ENCODE measurements around the gene PMS1. TPM values are rescaled to one million over a fixed set of nuclear protein-coding genes. Genes with fewer than 3 reads are reported as not detected.

The PMS1 gene
- total and polyA plus RNA-seq, 4 donors: 6.8 to 40.3 (median 18.4) TPM

DNA sequence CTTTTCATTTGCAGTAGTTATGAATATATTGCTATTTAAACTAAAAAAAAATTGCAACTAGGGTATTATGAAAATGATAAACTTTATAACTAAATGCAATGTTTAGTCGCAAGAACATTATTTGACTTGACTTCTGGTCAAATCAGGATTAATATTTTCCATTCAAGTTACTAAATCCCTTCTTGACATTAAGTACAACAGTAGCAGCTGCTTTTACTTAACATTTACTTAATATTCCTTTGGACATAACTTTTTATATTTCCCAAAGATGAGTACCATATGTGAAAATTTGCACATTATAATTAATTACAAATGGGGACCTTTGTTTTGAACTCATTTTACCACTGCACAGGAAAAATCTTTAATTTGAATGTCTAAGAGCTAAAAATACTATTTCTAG, 74.0 kb downstream of the PMS1 start:
- H3K27me3 ChIP-seq (ENCODE audit: control insufficient read depth in 3 of 3, insufficient read depth in 3 of 3, low read length in 2 of 3): no peaks in the 10 kb centered on the region
- ATAC-seq (ENCODE audit: insufficient read depth, low FRiP score) (no peak), DNase-seq (no peak)
- H3K9ac ChIP-seq (ENCODE audit: insufficient read depth in 1 of 2, low read length in 2 of 2): no peak overlapping the region
- H3K4me3 ChIP-seq: no peak overlapping the region
- H3K4me1 ChIP-seq (ENCODE audit: control insufficient read depth in 5 of 5, insufficient read depth in 5 of 5, low read length in 5 of 5): no peaks in the 10 kb centered on the region
- TF ChIP-seq CTCF (IDR thresholded peaks at IDR 0.05; ENCODE audit: control extremely low read depth, extremely low read depth): no peak
- WGBS, 2 donors: 89 to 92% methylated on average over 1 of the region's 1 CpG
- H3K27ac ChIP-seq (ENCODE audit: low read depth in 1 of 2, low read length in 1 of 2): no peak overlapping the region
- no peaks in the 10 kb centered on the region for H3K9me3 ChIP-seq (ENCODE audit: control insufficient read depth in 4 of 4, insufficient read depth in 3 of 4, low read length in 3 of 4)
- peaks cover 3 to 7% (median 4%) of the 10 kb centered on the region in 4 donors for H3K36me3 ChIP-seq (ENCODE audit: control insufficient read depth in 4 of 4, insufficient read depth in 4 of 4, low read length in 4 of 4)

- Histone ChIP-seq H3K4me1 (ENCODE audit: control insufficient read depth in 5 of 5, insufficient read depth in 5 of 5, low read length in 5 of 5) (no peaks in the 10 kb centered on the region), H3K4me3 (no peak overlapping the region), H3K27ac (ENCODE audit: low read depth in 1 of 2, low read length in 1 of 2) (no peak overlapping the region), H3K27me3 (ENCODE audit: control insufficient read depth in 3 of 3, insufficient read depth in 3 of 3, low read length in 2 of 3) (no peaks in the 10 kb centered on the region), H3K9me3 (ENCODE audit: control insufficient read depth in 4 of 4, insufficient read depth in 3 of 4, low read length in 3 of 4) (no peaks in the 10 kb centered on the region), H3K36me3 (ENCODE audit: control insufficient read depth in 4 of 4, insufficient read depth in 4 of 4, low read length in 4 of 4) (peaks cover 3 to 5% (median 4%) of the 10 kb centered on the region in 4 donors), H3K9ac (ENCODE audit: insufficient read depth in 1 of 2, low read length in 2 of 2) (no peak overlapping the region)
- ATAC-seq (ENCODE audit: insufficient read depth, low FRiP score): no peak
- TF ChIP-seq CTCF (IDR thresholded peaks at IDR 0.05; ENCODE audit: control extremely low read depth, extremely low read depth): no peak
- no peak for DNase-seq
Observed at GRCh38 chr2:189860161-189860560, 75.9 kb downstream of the PMS1 start.

DNA sequence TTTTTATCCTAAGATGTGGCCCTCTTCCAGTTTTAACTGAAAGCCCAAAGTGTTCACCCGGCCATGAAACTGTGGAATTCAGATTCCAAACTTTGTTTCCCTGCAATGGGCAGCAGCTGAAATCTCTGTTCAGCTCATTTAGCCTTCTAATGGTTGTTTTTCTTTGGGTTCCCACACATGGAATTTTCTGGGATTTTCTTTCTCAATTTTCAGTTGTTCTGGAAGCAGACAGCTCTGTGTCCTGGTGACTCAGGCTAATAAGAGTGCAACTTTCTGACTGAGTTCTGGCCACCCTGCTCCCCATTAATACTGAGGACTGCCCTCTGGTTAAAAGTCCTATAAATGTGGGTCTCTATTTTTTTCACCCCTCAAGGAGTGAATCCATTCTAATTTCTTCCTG, 78.5 kb downstream of the PMS1 start:
- H3K27ac ChIP-seq (ENCODE audit: low read depth in 1 of 2, low read length in 1 of 2): no peak overlapping the region
- H3K4me3 ChIP-seq: no peak overlapping the region
- H3K9ac ChIP-seq (ENCODE audit: insufficient read depth in 1 of 2, low read length in 2 of 2): no peak overlapping the region
- H3K4me1 ChIP-seq (ENCODE audit: control insufficient read depth in 5 of 5, insufficient read depth in 5 of 5, low read length in 5 of 5): no peaks in the 10 kb centered on the region
- DNase-seq (no peak), ATAC-seq (ENCODE audit: insufficient read depth, low FRiP score) (no peak)
- 94 to 96% methylated on average over 1 of the region's 1 CpG for WGBS, 2 donors
- no peak for TF ChIP-seq CTCF (IDR thresholded peaks at IDR 0.05; ENCODE audit: control extremely low read depth, extremely low read depth)
- no peaks in the 10 kb centered on the region for H3K9me3 ChIP-seq (ENCODE audit: control insufficient read depth in 4 of 4, insufficient read depth in 3 of 4, low read length in 3 of 4)
- H3K36me3 ChIP-seq (ENCODE audit: control insufficient read depth in 4 of 4, insufficient read depth in 4 of 4, low read length in 4 of 4): peaks cover 0 to 10% (median 2%) of the 10 kb centered on the region in 4 donors
- no peaks in the 10 kb centered on the region for H3K27me3 ChIP-seq (ENCODE audit: control insufficient read depth in 3 of 3, insufficient read depth in 3 of 3, low read length in 2 of 3)

DNA sequence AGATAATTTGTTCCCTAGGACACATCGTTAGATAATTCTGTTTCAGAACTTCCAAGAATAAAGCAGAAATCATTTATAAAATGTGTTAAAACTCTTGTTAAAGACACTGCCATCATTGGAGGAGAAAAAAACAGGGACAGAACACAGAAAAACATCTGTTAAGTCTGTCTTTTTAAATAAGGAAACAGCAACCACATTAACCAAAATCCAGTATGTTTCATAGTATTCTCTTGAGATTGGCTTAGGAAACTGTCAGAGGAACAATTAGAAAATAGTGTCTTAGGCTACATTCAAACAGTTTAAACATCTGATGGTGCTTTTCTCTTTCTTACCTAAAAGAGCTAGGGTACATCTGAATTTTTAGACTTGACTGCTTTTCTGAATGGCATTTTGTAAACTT, 81.6 kb downstream of the PMS1 start:
- no peak overlapping the region for H3K27ac ChIP-seq (ENCODE audit: low read depth in 1 of 2, low read length in 1 of 2)
- TF ChIP-seq CTCF (IDR thresholded peaks at IDR 0.05; ENCODE audit: control extremely low read depth, extremely low read depth): no peak
- H3K9ac ChIP-seq (ENCODE audit: insufficient read depth in 1 of 2, low read length in 2 of 2): no peak overlapping the region
- WGBS, 2 donors: 55 to 83% methylated on average over 1 of the region's 1 CpG
- no peaks in the 10 kb centered on the region for H3K27me3 ChIP-seq (ENCODE audit: control insufficient read depth in 3 of 3, insufficient read depth in 3 of 3, low read length in 2 of 3)
- no peak overlapping the region for H3K4me3 ChIP-seq
- no peaks in the 10 kb centered on the region for H3K4me1 ChIP-seq (ENCODE audit: control insufficient read depth in 5 of 5, insufficient read depth in 5 of 5, low read length in 5 of 5)
- ATAC-seq (ENCODE audit: insufficient read depth, low FRiP score) (no peak), DNase-seq (no peak)
- H3K36me3 ChIP-seq (ENCODE audit: control insufficient read depth in 4 of 4, insufficient read depth in 4 of 4, low read length in 4 of 4): peaks cover 0 to 7% (median 2%) of the 10 kb centered on the region in 4 donors
- H3K9me3 ChIP-seq (ENCODE audit: control insufficient read depth in 4 of 4, insufficient read depth in 3 of 4, low read length in 3 of 4): no peaks in the 10 kb centered on the region
